ENCODE data around the gene ATP2C1.
"Not testable (repeated sequence)": the region's sequence is repeated elsewhere in the genome, so short reads cannot be mapped to it uniquely, and the experiment has no call there.

ATP2C1 gene

GRCh38 chr3:131036986-131037385 lies 143.1 kb downstream of the ATP2C1 start:
- no peak for DNase-seq (ENCODE audit: low read depth in 2 of 2)

- DNase-seq (ENCODE audit: low read depth in 2 of 2) = no peak
Observed at GRCh38 chr3:131038326-131038725, 144.4 kb downstream of the ATP2C1 start.

GRCh38 chr3:131042271-131042985 lies 148.5 kb downstream of the ATP2C1 start:
- not testable (repeated sequence) for DNase-seq (ENCODE audit: low read depth in 2 of 2)

- DNase-seq (ENCODE audit: low read depth in 2 of 2) = no peak
Observed at GRCh38 chr3:131047582-131047981, 153.7 kb downstream of the ATP2C1 start.

GRCh38 chr3:131048030-131048429 lies 154.1 kb downstream of the ATP2C1 start:
- DNase-seq (ENCODE audit: low read depth in 2 of 2) = no peak

- no peak for DNase-seq (ENCODE audit: low read depth in 2 of 2)
Observed at GRCh38 chr3:131050001-131050400, 156.1 kb downstream of the ATP2C1 start.

- DNase-seq (ENCODE audit: low read depth in 2 of 2) = no peak
Observed at GRCh38 chr3:131053043-131053859, 159.4 kb downstream of the ATP2C1 start.
